GM19035 (cell line): ENCODE measurements around the gene HOXA6.

Source experiments
- ATAC-seq: cut with Tn5 transposase; IDR thresholded peaks from one replicate; pipeline ENCODE4 v1.9.1; 2021; ENCODE audit not compliant: unreplicated experiment

The HOXA6 gene

GRCh38 chr7:27141137-27141922 lies 6.2 kb downstream of the HOXA6 start:
- ATAC-seq: no peak

- no peak for ATAC-seq
Observed at GRCh38 chr7:27140126-27140857, 7.3 kb downstream of the HOXA6 start.

GRCh38 chr7:27139334-27140125 lies 8.0 kb downstream of the HOXA6 start:
- ATAC-seq: no peak

GRCh38 chr7:27138985-27139333 lies 8.6 kb downstream of the HOXA6 start:
- ATAC-seq: no peak

- ATAC-seq: no peak
Observed at GRCh38 chr7:27138472-27138871, 9.1 kb downstream of the HOXA6 start.

- ATAC-seq: no peak
Observed at GRCh38 chr7:27137640-27138315, 9.8 kb downstream of the HOXA6 start.

- ATAC-seq: no peak
Observed at GRCh38 chr7:27134392-27134791, 13.2 kb downstream of the HOXA6 start.

- ATAC-seq: no peak
Observed at GRCh38 chr7:27133409-27134231, 14.0 kb downstream of the HOXA6 start.

GRCh38 chr7:27132978-27133377 lies 14.6 kb downstream of the HOXA6 start:
- ATAC-seq: no peak

GRCh38 chr7:27132214-27132613 lies 15.4 kb downstream of the HOXA6 start:
- ATAC-seq: no peak

GRCh38 chr7:27131390-27131819 lies 16.2 kb downstream of the HOXA6 start:
- no peak for ATAC-seq

GRCh38 chr7:27130540-27131389 lies 16.8 kb downstream of the HOXA6 start, which contains the start of gene HOXA4:
Gene HOXA4, minus strand, starts transcription at chr7:27130757. Its CDS starts 24 bp downstream, at chr7:27130733.
- no peak for ATAC-seq

GRCh38 chr7:27129729-27130539 lies 17.6 kb downstream of the HOXA6 start:
- no peak for ATAC-seq

GRCh38 chr7:27128776-27129728 lies 18.5 kb downstream of the HOXA6 start:
- ATAC-seq: no peak

GRCh38 chr7:27128034-27128433 lies 19.5 kb downstream of the HOXA6 start:
- no peak for ATAC-seq

GRCh38 chr7:27126596-27127327 lies 20.8 kb downstream of the HOXA6 start:
- ATAC-seq: no peak

GRCh38 chr7:27125986-27126394 lies 21.6 kb downstream of the HOXA6 start:
- ATAC-seq: no peak
